Measurements from ENCODE around the gene ITPR1. TPM values are rescaled to one million over a fixed set of nuclear protein-coding genes. Genes with fewer than 3 reads are reported as not detected.
A peak's percentile ranks its signal among the peaks of the same experiment; 100 is the strongest.

ITPR1 gene
- total RNA-seq, 4 donors from 2014 or later: 9.5 to 24.1 (median 17.5) TPM

- no peak for TF ChIP-seq POLR2A (IDR thresholded peaks at IDR 0.05)
- TF ChIP-seq CTCF (IDR thresholded peaks at IDR 0.05): no peak
- intact Hi-C loops (cut with DNase I; ENCODE audit: low total_unique reads): no loop called here
- no peak for DNase-seq (ENCODE audit: low spot score in 2 of 2)
- H3K4me3 ChIP-seq (ENCODE audit: low read depth, poor library complexity, severe bottlenecking): no peak overlapping the region
- WGBS, 2 donors: 81 to 90% methylated on average over 4 of the region's 4 CpGs
These were observed 315.5 kb downstream of the ITPR1 start for GRCh38 chr3:4808637-4809036.

- no peak for DNase-seq (ENCODE audit: low spot score in 2 of 2)
- TF ChIP-seq CTCF (IDR thresholded peaks at IDR 0.05): no peak
- no peak for TF ChIP-seq POLR2A (IDR thresholded peaks at IDR 0.05)
- intact Hi-C loops (cut with DNase I; ENCODE audit: low total_unique reads): no loop called here
- WGBS, 2 donors: 77 to 81% methylated on average over 3 of the region's 3 CpGs
- H3K4me3 ChIP-seq (ENCODE audit: low read depth, poor library complexity, severe bottlenecking): no peak overlapping the region
These were observed 316.8 kb downstream of the ITPR1 start for GRCh38 chr3:4809922-4810321.

GRCh38 chr3:4812591-4812990, 319.4 kb downstream of the ITPR1 start:
- no peak for DNase-seq (ENCODE audit: low spot score in 2 of 2)
- intact Hi-C loops (cut with DNase I; ENCODE audit: low total_unique reads): no loop called here
- TF ChIP-seq CTCF (IDR thresholded peaks at IDR 0.05) (no peak), POLR2A (IDR thresholded peaks at IDR 0.05) (no peak)
- WGBS, 2 donors: 61 to 72% methylated on average over 5 of the region's 5 CpGs
- H3K4me3 ChIP-seq (ENCODE audit: low read depth, poor library complexity, severe bottlenecking): no peak overlapping the region

- DNase-seq (ENCODE audit: low spot score in 2 of 2): no peak
- intact Hi-C loops (cut with DNase I; ENCODE audit: low total_unique reads): no loop called here
- no peak overlapping the region for H3K4me3 ChIP-seq (ENCODE audit: low read depth, poor library complexity, severe bottlenecking)
- 83 to 89% methylated on average over 6 of the region's 6 CpGs for WGBS, 2 donors
- TF ChIP-seq POLR2A (IDR thresholded peaks at IDR 0.05): no peak
These were observed 320.8 kb downstream of the ITPR1 start for GRCh38 chr3:4813909-4814304.

- intact Hi-C loops (cut with DNase I; ENCODE audit: low total_unique reads): no loop called here
- 71 to 79% methylated on average over 20 of the region's 20 CpGs for WGBS, 2 donors
- H3K4me3 ChIP-seq (ENCODE audit: low read depth, poor library complexity, severe bottlenecking): no peak overlapping the region
- TF ChIP-seq CTCF (IDR thresholded peaks at IDR 0.05) (no peak), POLR2A (IDR thresholded peaks at IDR 0.05) (no peak)
- peak in 1 of 2 donors; percentile 56 for DNase-seq (ENCODE audit: low spot score in 2 of 2)
These were observed 321.3 kb downstream of the ITPR1 start for GRCh38 chr3:4814305-4814903.

GRCh38 chr3:4814904-4815574, 321.9 kb downstream of the ITPR1 start:
- intact Hi-C loops (cut with DNase I; ENCODE audit: low total_unique reads): no loop called here
- 92 to 94% methylated on average over 13 of the region's 13 CpGs for WGBS, 2 donors
- no peak for DNase-seq (ENCODE audit: low spot score in 2 of 2)
- TF ChIP-seq POLR2A (IDR thresholded peaks at IDR 0.05): no peak
- TF ChIP-seq CTCF (IDR thresholded peaks at IDR 0.05): no peak
- no peak overlapping the region for H3K4me3 ChIP-seq (ENCODE audit: low read depth, poor library complexity, severe bottlenecking)
